Keratinocyte (primary cell): Measurements from ENCODE around the gene CNN3. TPM values are rescaled to one million over a fixed set of nuclear protein-coding genes. Genes with fewer than 3 reads are reported as not detected.

ENCODE experiments used
- DNase-seq: peaks from one replicate; pipeline ENCODE4 v3.0.0-alpha.2; 2011; ENCODE audit warnings: low read depth, missing footprints, low spot score
- FAIRE-seq: peaks from 2 replicates; lab custom pipeline; 2011; peaks lifted over from hg19 to GRCh38; lab: Jason Lieb, UNC
- H2AFZ ChIP-seq: 2 replicates; pipeline ENCODE4 v1.6.0; 2012; ENCODE audit warnings: low read length, control low read depth, inconsistent platforms; ENCODE audit not compliant: control insufficient read depth
- H3K27ac ChIP-seq: 2 replicates; pipeline ENCODE4 v1.5.1; 2011; ENCODE audit warnings: low read length; ENCODE audit not compliant: control insufficient read depth, insufficient read depth
- H3K27me3 ChIP-seq: 3 replicates; pipeline ENCODE4 v1.6.0; 2011; ENCODE audit warnings: low read length; ENCODE audit not compliant: control insufficient read depth, insufficient read depth; ENCODE audit errors: extremely low read depth
- H3K36me3 ChIP-seq, 2 experiments: 2 replicates in 1 of 2; 3 replicates in 1 of 2; pipeline ENCODE4 v1.5.1; 2011; ENCODE audit warnings: low read length in 2 of 2, mild to moderate bottlenecking in 1 of 2; ENCODE audit not compliant: control insufficient read depth in 2 of 2, insufficient read depth in 2 of 2; ENCODE audit errors: extremely low read depth in 1 of 2
- H3K4me1 ChIP-seq: 3 replicates; pipeline ENCODE4 v1.5.1; 2011; ENCODE audit warnings: low read length; ENCODE audit not compliant: control insufficient read depth, insufficient read depth; ENCODE audit errors: extremely low read depth
- H3K4me2 ChIP-seq: 3 replicates; pipeline ENCODE4 v1.6.0; 2011; ENCODE audit warnings: low read depth, low read length; ENCODE audit not compliant: control insufficient read depth, insufficient read depth; ENCODE audit errors: extremely low read depth
- H3K4me3 ChIP-seq, 3 experiments: fragments of 200-600 bp in 1 of 3; sonication (generic) in 1 of 3; 2 replicates in 2 of 3; 3 replicates in 1 of 3; pipeline ENCODE4 v1.5.1; 2011 to 2016; ENCODE audit warnings: low read length in 3 of 3, mild to moderate bottlenecking in 3 of 3, control low read depth in 2 of 3, inconsistent platforms in 1 of 3, low read depth in 1 of 3, mixed read lengths in 1 of 3, mixed run types in 1 of 3, moderate library complexity in 1 of 3; ENCODE audit not compliant: control insufficient read depth in 2 of 3, insufficient read depth in 2 of 3; ENCODE audit errors: extremely low read depth in 1 of 3
- H3K79me2 ChIP-seq: 2 replicates; pipeline ENCODE4 v1.6.0; 2012; ENCODE audit warnings: low read length; ENCODE audit not compliant: control insufficient read depth, insufficient read depth
- H3K9ac ChIP-seq: 3 replicates; pipeline ENCODE4 v1.6.0; 2011; ENCODE audit warnings: low read length; ENCODE audit not compliant: control insufficient read depth, insufficient read depth; ENCODE audit errors: extremely low read depth
- H3K9me1 ChIP-seq: 3 replicates; pipeline ENCODE4 v1.6.0; 2011; ENCODE audit warnings: low read length; ENCODE audit not compliant: control insufficient read depth, insufficient read depth; ENCODE audit errors: extremely low read depth
- H3K9me3 ChIP-seq: 2 replicates; pipeline ENCODE4 v1.5.1; 2012; ENCODE audit warnings: low read depth, low read length; ENCODE audit not compliant: control insufficient read depth
- H4K20me1 ChIP-seq: 3 replicates; pipeline ENCODE4 v1.6.0; 2011; ENCODE audit warnings: low read length; ENCODE audit not compliant: control insufficient read depth, insufficient read depth; ENCODE audit errors: extremely low read depth
- CTCF ChIP-seq, 3 experiments: IDR thresholded peaks in 1 of 3; conservative IDR thresholded peaks in 1 of 3; optimal IDR thresholded peaks in 1 of 3; 2 replicates in 2 of 3; 3 replicates in 1 of 3; pipeline versions ENCODE3 to v1.5.1; 2011; ENCODE audit warnings: low read length in 3 of 3, mild to moderate bottlenecking in 3 of 3, moderate library complexity in 2 of 3, control low read depth in 1 of 3, inconsistent platforms in 1 of 3; ENCODE audit not compliant: insufficient read depth in 2 of 3; ENCODE audit errors: extremely low read depth in 1 of 3
- EZH2 ChIP-seq: IDR thresholded peaks from one replicate; pipeline ENCODE4 v1.6.1; 2012; ENCODE audit warnings: inconsistent platforms, mild to moderate bottlenecking, low read length, moderate library complexity
- dilution Hi-C: fragments of 300-500 bp; cut with MboI; formaldehyde crosslinking; loops from one replicate; pipeline ENCODE4 v1.7.0; 2020; ENCODE audit warnings: low sequenced_read_pairs; ENCODE audit not compliant: extremely low pct_ligation_motif_present
- polyA plus RNA-seq, 5 experiments: library from polyadenylated mRNA; depleted of rRNA in 3 of 5; stranded (reverse) in 3 of 5; stranded (forward) in 1 of 5; unstranded in 1 of 5; fragments of >200 nt; gene quantifications; 1 replicate in 1 of 5; 2 replicates in 3 of 5; 3 replicates in 1 of 5; pipeline versions ENCODE4 v1.2.1 to v1.2.3, GENCODE V29; 2011 to 2012; ENCODE audit warnings: missing spikeins in 2 of 5, low read depth in 1 of 5, low replicate concordance in 1 of 5

Gene CNN3
- polyA plus RNA-seq, 1 donor (not counting 4 experiments of a cell fraction or from before 2014, with no cell fraction given), result 119 TPM

GRCh38 chr1:94856004-94856403 lies 70.9 kb downstream of the CNN3 start:
- FAIRE-seq (no peak), DNase-seq (no peak)
- peak overlapping the region; percentile 7 for H3K27ac ChIP-seq
- dilution Hi-C loops, result no loop called here
- H3K27me3 ChIP-seq, result no peaks in the 10 kb centered on the region
- H4K20me1 ChIP-seq, result no peaks in the 10 kb centered on the region
- no peak overlapping the region for H2AFZ ChIP-seq
- peak overlapping the region; percentile 36 for H3K4me2 ChIP-seq
- TF ChIP-seq EZH2, result no peak
- TF ChIP-seq CTCF (optimal IDR thresholded peaks at IDR 0.05 in 1 of 3, IDR thresholded peaks at IDR 0.05 in 1 of 3, conservative IDR thresholded peaks at IDR 0.05 in 1 of 3; ENCODE audit: extremely low read depth in 1 of 3, insufficient read depth in 2 of 3, low read length in 3 of 3), result no peak
- no peaks in the 10 kb centered on the region for H3K36me3 ChIP-seq
- H3K4me1 ChIP-seq, result peaks cover 20% of the 10 kb centered on the region
- no peaks in the 10 kb centered on the region for H3K9me3 ChIP-seq
- H3K9ac ChIP-seq, result no peak overlapping the region
- H3K9me1 ChIP-seq, result no peaks in the 10 kb centered on the region
- H3K79me2 ChIP-seq, result no peaks in the 10 kb centered on the region
- no peak overlapping the region for H3K4me3 ChIP-seq

DNA sequence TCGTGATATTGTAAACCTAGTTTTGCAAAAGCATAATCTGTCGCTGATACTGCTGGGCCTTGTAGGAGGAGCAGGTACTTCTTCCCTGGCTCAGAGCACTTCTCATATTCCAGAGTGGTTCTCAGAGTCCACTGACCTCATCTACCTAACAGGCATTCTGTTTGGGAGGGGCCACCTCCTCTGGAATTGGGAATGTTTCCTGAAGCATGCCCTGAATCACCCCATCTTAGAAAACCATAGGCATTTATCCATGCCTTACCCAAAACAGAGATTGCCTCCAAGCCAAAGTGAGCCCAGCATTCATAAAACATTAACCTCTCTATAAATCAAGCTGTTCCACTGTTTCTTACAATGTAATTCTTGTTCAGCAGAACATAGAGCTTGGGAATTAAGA lies 71.6 kb downstream of the CNN3 start:
- no peaks in the 10 kb centered on the region for H3K9me1 ChIP-seq
- no peaks in the 10 kb centered on the region for H3K27me3 ChIP-seq
- H3K27ac ChIP-seq, result peak overlapping the region; percentile 7

More for the DNA sequence above, 71.6 kb downstream of the CNN3 start:
- H3K4me1 ChIP-seq, result peaks cover 20% of the 10 kb centered on the region
- no peaks in the 10 kb centered on the region for H3K36me3 ChIP-seq
- DNase-seq (peak; percentile 57), FAIRE-seq (no peak)
- no peaks in the 10 kb centered on the region for H3K9me3 ChIP-seq
- no peak overlapping the region for H3K4me3 ChIP-seq
- dilution Hi-C loops, result no loop called here
- TF ChIP-seq EZH2 (no peak), CTCF (optimal IDR thresholded peaks at IDR 0.05 in 1 of 3, IDR thresholded peaks at IDR 0.05 in 1 of 3, conservative IDR thresholded peaks at IDR 0.05 in 1 of 3; ENCODE audit: extremely low read depth in 1 of 3, insufficient read depth in 2 of 3, low read length in 3 of 3) (no peak)
- no peak overlapping the region for H3K9ac ChIP-seq
- H4K20me1 ChIP-seq, result no peaks in the 10 kb centered on the region
- H3K4me2 ChIP-seq, result peak overlapping the region; percentile 36
- H2AFZ ChIP-seq, result no peak overlapping the region
- no peaks in the 10 kb centered on the region for H3K79me2 ChIP-seq
